GM18505 (cell line): ENCODE data around the gene AHNAK.
A peak's percentile ranks its signal among the peaks of the same experiment; 100 is the strongest.
"Not testable (repeated sequence)": the region's sequence is repeated elsewhere in the genome, so short reads cannot be mapped to it uniquely, and the experiment has no call there.

Experiments used
- ATAC-seq: cut with Tn5 transposase; IDR thresholded peaks from one replicate; pipeline ENCODE4 v1.9.1; 2021; ENCODE audit not compliant: unreplicated experiment
- POLR2A ChIP-seq: IDR thresholded peaks from 4 replicates; pipeline ENCODE4 v1.6.1; 2011; ENCODE audit warnings: borderline replicate concordance; ENCODE audit not compliant: insufficient read depth, insufficient read length; ENCODE audit errors: extremely low read depth

Gene AHNAK

GRCh38 chr11:62575837-62576236 is 29.2 kb upstream of the AHNAK start:
- ATAC-seq, result no peak
- TF ChIP-seq POLR2A, result no peak

DNA sequence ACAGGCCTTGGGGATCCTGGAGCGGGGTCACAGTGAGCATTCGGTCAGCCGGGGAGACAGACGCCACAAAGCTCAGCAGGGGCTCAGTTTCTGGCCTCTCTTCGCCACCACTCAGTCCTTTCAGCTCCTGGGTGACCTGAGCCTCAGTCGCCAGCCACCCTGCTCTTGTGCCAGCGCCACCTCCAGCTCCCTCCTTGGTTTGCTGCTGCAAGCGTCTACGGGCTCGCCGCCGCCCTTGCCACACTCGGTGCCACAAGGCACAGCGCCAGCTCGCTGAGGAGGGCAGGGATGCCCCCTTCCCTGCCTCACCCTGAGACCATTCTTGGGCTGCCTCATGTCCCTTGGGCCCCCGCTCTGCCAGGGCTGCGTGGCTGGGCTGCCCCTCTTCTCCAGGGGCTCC is 28.6 kb upstream of the AHNAK start:
- ATAC-seq, result no peak
- TF ChIP-seq POLR2A, result no peak

DNA sequence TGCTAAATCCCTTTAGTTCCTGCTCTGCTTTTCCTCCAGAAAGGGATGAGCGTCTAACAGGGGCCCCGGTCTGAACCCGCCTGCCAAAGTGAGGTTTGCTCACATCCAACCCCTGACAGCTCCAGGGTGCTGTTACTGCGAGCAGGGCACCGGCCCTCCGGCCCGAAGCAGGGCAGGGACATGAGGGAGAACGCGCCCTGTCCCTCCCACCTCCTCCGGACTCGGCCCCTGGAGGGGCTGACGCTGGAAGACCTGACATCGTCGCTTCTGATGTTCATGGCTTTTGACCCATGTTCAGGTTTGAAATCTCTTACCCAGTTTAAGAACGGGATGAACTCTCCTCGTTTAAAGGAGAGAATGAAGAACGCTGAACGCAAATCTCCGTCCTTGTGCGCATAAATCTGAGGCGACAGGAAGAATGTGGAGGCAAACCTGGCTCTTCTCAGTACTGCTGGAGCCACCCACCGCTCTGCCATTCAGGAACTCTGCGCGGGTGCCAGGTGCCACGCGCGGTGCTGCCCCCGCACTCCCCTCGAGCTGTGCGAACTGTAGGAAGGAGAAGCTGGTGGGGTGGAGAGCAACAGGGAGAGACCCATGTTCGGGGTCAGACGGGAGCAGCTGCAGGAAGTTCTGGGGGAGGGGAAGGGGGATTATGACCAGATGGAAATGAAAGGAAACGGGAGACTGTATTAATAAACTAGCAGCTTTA is 27.9 kb upstream of the AHNAK start:
- no peak for ATAC-seq
- no peak for TF ChIP-seq POLR2A

DNA sequence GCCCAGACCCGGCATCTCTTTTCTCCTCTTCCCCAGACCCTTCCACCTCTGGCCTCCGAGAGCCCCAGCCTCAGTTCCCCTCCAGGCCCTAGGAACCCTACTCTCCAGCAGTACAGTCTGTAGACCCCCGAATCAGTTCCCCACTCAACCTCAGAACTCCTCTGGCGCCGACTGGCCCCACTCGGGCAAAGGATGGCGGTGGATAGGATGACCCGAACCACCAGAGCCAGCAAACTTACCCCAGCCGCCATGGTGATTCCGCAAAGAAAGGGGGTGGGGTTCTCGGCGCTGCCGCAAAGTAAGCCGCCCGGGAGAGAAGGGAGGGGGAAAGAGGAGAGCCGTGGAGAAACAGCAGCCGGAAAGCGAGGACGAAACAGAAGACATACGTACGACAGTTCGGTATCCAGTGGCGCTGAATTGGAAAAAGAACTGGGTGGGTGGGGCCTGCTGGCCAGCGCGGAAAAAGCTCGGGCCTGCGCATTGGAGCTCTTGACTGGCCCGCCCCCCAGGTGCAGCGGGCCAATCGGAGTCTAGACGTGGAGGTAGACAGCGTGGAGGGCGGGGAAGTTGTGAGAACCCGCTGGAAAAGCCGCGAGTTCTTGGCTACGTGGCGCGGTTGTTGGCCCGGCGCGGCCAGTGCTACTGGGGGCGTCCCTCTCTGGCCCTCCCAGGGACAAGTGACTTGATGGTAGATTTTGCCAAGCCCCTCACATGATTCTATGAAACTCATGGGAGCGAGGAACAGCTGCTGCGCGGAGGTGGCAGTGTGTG is 27.2 kb upstream of the AHNAK start, which contains the start of gene EEF1G:
TSS of gene EEF1G (minus strand) at position 300 of the 771 bp plus-strand sequence. CDS start at position 251, 49 bp downstream.
- TF ChIP-seq POLR2A, result peak; percentile 88
- peak; percentile 89 for ATAC-seq

DNA sequence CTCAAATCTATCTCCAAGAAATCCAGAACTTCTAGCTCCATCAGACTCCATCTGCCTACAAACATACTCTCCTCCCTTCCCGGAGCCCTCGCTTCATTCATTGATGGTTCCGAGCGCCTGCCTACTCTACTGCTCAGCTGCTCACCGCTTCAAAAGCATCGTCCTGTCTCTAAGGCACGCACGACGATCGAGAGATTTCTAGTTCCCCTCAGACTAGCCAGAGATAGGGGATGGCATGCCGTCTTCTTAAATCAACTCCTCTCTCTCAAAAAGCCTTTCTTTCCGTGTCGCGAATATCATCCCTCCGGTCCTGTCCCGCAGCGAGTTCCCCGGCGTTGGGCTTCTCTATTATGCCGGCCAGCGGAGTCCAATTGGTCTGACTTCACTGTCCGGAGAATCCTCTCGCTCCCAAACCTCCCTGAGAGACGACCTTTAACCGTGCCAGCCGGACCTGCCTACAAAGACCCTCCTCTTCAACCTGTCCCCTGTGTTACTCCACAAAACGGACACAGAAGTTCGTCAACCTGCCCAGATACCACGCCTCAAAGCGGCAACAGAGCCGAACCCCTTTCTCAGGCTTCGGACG is 26.5 kb upstream of the AHNAK start:
- no peak for TF ChIP-seq POLR2A
- no peak for ATAC-seq

GRCh38 chr11:62572431-62572830 is 25.8 kb upstream of the AHNAK start:
- no peak for TF ChIP-seq POLR2A
- no peak for ATAC-seq

- ATAC-seq, result not testable (repeated sequence)
Measured at GRCh38 chr11:62571493-62571892, 24.9 kb upstream of the AHNAK start.

DNA sequence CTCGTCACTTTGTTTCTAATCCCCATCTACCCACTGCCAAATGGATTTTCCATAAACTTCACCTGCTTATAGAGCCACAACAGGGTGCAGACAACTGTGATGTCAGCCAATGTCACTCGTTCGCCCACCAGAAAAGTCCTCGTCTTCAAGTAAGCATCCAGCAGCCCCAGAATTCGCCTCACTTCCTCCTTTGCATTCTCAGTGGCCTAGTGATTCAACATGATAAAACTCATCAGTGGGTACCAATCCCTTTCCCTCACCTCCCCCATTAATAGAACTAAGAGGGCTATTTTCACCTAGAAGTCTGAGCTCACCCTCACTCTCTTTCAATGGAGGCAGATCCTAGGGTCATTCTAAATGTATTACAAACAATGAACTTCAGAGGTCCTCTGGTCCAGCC is 24.3 kb upstream of the AHNAK start:
- ATAC-seq, result not testable (repeated sequence)

DNA sequence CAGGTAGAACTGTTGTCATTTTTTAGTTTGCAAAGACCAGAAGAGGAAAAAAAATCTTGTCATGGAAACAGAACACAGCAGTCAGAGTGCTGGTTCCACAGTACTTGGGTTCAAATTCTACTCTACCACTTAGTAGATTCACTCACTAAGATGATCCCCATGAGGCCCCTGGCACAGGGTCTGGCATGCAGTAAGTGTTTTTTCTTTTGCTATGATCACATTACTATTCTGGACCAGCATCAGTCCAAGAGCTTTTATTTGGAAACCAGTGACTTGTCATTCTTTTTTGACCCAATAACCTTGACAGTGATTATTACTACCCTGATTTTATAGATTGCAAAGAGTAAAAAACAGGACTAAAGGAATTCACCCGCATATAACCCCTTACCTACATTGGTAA is 23.0 kb upstream of the AHNAK start:
- TF ChIP-seq POLR2A, result no peak
- ATAC-seq, result no peak

DNA sequence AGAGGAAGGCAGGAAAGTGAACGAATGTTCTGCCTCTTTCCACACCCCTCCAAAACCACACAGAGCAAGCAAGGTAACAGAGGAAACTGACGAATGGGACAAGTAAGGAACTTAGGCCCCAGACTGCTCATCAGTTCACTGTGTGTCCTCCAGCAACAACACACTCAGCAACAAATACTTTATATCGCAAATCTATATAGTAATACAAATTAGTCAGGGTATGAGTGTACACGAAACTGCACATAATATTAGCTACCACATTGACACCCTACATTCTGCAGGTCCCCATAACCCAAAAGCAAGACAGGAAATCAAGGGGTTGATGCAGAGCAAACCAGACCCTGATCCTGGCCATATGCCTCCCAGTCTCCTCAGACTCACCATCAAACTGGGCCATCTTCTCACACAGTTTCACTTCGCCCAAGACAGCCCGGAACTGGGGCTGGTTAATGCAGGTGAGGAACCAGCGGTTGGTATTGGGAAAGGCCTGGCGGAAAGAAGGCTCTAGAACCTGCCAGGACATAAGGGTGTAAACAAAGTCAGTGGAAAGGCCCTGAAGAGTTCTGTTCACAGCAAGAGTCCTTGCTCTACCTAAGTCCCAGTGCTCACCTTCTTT is 20.5 kb upstream of the AHNAK start:
- ATAC-seq, result no peak
- no peak for TF ChIP-seq POLR2A

GRCh38 chr11:62566247-62566646 is 19.6 kb upstream of the AHNAK start:
- ATAC-seq, result no peak
- no peak for TF ChIP-seq POLR2A

DNA sequence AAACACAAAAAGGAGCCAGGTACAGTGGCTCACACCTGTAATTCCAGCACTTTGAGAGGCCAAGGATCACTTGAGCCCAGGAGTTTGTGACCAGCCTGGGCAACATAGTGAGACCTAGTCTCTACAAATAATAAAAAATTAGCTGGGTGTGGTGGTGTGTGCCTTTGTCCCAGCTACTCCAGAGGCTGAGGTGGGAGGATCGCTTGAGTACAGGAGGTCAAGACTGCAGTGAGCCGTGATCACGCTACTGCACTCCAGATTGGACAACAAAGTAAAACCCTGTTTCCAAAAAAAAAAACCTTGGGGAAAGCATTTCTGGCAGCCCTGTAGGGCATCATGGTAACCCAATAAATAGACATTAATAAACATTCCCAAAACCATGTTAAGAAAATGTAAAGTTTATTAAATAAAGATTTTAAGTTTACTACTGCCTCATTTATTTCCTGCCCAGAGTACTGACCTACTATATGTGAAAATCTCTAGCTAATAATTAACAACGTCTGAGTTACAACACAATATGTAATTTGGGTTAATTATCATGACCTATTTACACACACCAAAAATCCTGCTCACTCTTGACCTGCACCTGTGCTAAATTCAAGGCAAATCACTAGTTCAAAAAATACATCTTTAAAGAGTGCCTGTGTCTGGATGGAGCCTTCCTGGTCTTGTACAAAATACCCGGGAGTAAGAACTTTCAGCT is 18.6 kb upstream of the AHNAK start:
- TF ChIP-seq POLR2A, result no peak
- no peak for ATAC-seq

- ATAC-seq, result not testable (repeated sequence)
Measured at GRCh38 chr11:62561677-62562230, 15.1 kb upstream of the AHNAK start.
